ENCODE data around the gene PIKFYVE.

DNA sequence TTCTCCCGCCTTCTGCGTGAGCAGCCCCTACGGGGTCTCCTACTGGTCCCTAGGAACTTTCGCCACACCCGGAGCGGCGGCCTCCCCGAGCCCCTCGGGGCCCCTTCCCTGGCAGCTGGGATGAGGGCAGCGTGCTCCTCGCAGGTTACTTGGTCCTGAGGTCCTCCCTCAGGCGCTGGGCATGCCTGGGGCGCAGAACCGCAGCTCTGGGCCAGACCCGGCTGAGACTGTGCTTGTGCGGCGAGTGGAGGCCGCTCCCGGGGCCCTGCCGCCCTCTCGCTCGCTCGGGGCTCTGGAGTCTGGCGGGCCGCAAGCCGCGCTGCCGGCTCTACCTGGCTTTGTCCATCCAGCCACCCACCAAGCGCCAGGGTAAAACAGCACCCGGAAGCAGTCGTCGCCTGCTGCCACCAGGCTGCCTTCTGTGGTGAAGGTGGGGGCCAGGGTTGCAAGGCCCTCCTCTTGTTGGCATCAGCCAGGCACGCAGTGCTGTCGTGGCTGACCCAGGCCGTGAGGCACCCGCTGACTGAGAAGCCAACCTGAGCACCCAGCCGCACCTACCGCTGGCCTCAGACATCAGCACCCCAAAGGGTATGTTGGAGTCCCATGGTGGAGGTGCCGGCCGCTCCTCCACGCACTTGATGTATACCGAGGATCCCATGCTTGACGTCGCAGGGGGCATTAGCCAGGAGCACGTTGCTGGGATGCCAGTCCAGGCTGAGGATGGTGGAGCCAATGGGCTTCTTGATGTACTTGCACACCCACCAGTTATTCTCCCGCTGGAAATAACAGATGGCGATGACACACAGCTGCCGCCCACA lies 94.4 kb downstream of the PIKFYVE start:
- TF ChIP-seq, protein P1, sequence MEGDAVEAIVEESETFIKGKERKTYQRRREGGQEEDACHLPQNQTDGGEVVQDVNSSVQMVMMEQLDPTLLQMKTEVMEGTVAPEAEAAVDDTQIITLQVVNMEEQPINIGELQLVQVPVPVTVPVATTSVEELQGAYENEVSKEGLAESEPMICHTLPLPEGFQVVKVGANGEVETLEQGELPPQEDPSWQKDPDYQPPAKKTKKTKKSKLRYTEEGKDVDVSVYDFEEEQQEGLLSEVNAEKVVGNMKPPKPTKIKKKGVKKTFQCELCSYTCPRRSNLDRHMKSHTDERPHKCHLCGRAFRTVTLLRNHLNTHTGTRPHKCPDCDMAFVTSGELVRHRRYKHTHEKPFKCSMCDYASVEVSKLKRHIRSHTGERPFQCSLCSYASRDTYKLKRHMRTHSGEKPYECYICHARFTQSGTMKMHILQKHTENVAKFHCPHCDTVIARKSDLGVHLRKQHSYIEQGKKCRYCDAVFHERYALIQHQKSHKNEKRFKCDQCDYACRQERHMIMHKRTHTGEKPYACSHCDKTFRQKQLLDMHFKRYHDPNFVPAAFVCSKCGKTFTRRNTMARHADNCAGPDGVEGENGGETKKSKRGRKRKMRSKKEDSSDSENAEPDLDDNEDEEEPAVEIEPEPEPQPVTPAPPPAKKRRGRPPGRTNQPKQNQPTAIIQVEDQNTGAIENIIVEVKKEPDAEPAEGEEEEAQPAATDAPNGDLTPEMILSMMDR (IDR thresholded peaks at IDR 0.05): no peak
- TF ChIP-seq POLR2A (IDR thresholded peaks at IDR 0.05): no peak

Data from ovary (tissue), 3 donors.